Ramos (cell line): Measurements from ENCODE around the gene STAG1.

Source experiments
- in situ Hi-C: fragments of 300-500 bp; cut with MboI; formaldehyde crosslinking; loops from one replicate; pipeline ENCODE4 v1.14.3; 2022; ENCODE audit warnings: low sequenced_read_pairs; ENCODE audit not compliant: unreplicated experiment

Gene STAG1

DNA sequence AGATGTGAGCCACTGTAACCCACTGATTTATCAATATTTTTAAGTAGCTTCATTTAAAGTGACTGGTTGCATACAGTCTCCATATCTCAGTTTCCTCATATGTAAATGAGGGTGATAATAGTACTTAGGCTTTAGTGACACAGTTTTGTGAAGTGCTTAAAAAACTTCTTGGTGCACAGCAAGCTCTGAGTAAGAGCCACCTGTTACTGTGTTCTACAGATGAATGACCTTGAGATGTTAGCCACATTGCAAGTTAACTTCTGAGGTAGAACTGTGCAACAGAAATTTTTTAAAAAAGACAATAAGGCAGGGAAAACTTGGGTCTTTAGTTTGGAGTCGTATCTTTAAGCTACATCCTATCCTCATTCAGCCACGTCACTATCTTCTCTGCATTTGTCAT lies 458.9 kb downstream of the STAG1 start:
- in situ Hi-C loops: no loop called here

DNA sequence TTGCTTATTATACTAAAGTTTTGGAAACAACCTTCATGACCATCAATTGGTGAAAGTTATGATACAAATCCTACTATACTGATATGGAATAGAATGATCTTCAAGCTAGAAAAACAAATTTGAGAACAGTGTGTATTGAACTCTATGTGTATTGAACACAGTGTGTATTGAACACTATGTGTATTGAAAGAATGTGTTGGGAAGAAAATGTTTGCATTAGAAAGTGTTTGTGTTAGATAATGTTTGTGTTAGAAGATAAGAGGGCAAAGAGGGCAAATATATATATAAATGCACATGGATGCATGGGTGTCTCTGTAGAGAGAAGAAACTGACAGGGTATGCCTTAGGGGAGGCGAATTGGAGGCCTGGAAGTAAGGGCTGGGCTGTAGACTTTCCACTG lies 459.7 kb downstream of the STAG1 start:
- in situ Hi-C loops: no loop called here

DNA sequence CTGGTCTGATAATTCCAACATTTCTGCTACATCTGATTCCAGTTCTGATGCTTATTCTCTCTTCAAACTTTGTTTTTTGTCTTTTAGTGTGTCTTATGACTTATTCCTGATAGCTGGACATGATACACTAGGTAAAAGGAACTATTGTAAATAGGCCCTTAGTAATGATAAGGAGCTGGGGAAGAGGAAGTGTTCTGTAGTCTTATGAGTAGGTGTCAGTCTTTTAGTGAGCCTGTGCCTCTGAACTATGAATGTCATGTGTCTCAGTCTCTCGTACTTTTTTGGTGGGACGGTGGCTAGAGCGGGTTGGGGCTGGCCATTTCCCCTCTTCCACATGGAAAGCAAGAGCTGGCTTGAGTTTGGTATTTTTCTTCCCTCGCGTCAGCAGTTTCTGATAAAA lies 460.9 kb downstream of the STAG1 start:
- in situ Hi-C loops: no loop called here
